SIG-M5 treated with dmso at 0.1 percent for 504 hours (cell line): Measurements from ENCODE around the gene CRAT.

Source experiments
- DNase-seq: peaks from one replicate; lab custom pipeline; 2025; ENCODE audit not compliant: unreplicated experiment; lab: John Stamatoyannopoulos, UW

The CRAT gene

GRCh38 chr9:129094387-129095169 lies 16.0 kb downstream of the CRAT start:
- DNase-seq: no peak

- no peak for DNase-seq
These were observed 16.8 kb downstream of the CRAT start for GRCh38 chr9:129093602-129094386.

DNA sequence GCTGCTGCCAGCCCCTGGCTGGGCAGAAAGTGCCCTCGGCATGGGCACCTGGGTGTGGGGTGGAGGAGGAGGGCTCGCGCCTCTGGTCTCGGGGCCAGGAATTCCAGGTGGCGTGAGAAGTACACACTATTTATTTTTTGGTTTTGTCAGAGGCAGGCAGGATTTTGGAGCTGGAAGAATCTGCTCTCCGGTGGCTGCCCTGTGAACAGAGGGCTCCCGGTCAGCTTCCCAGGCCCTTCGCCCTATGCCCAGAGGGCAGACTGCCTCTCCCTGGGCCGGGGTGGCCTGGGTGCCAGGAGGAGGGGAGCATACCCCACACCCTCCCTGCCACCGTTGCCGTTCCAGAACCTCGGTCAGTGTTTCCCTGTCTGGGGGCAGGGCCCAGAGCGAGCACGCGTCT lies 21.3 kb downstream of the CRAT start:
- no peak for DNase-seq

GRCh38 chr9:129084087-129084486 lies 26.5 kb downstream of the CRAT start:
- no peak for DNase-seq

GRCh38 chr9:129081388-129081904 lies 29.1 kb downstream of the CRAT start:
- DNase-seq: no peak

DNA sequence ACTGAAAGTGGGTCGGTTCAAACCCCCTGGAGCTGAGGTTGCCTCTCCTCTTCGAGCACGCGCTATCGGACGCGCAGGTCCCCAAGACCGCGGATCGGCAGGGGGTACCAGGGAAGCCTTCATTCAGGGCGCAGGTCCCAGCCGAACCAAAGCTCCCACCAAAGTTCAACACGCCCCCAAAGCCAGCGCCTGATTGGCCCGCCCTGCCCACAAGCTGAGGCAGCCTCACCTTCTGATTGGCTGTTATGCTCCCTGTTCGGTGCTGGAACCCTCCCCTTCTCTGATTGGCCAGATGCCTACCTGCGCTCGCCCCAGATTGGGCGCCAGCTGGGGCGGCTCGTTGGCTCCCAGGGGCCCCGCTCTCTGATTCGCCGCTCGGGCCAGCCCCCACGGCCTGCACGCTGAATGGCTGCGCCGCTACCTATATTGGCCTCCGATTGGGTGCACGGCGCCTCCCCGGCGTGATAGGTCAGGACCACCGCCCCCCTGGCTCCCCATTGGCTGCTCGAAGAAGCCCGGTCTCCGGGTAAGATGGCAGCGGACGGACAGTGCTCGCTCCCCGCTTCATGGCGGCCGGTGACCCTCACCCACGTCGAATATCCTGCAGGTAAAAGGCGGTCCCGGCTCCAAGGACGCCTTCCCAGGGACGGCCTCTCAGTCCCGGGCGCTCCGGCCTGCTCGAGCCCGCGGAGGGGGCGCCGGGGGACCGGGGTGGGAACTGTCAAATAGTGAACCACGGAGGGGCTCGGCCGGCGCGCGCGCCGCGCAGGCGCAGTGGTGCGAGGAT lies 29.8 kb downstream of the CRAT start, which contains the start of gene DOLPP1:
Gene DOLPP1 (plus strand): TSS at position 511 of the 787 bp plus-strand sequence. CDS start 21 bp downstream, at position 532.
- peak; percentile 96 for DNase-seq

DNA sequence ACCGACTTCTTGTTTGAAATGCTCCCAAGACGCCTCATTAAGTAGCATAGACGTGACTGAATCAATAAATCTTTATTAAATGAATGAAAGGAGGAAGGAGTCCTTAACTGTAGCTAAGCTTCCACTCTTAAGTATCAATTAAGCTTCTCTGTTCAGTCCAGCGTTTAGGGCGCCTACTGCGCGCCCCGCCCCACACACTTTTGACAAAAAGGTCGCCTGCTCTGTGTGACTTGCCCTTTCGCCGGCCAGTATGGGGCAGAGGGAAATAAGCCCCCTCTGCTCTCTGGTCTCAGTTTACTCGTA lies 30.3 kb downstream of the CRAT start:
- DNase-seq: no peak

DNA sequence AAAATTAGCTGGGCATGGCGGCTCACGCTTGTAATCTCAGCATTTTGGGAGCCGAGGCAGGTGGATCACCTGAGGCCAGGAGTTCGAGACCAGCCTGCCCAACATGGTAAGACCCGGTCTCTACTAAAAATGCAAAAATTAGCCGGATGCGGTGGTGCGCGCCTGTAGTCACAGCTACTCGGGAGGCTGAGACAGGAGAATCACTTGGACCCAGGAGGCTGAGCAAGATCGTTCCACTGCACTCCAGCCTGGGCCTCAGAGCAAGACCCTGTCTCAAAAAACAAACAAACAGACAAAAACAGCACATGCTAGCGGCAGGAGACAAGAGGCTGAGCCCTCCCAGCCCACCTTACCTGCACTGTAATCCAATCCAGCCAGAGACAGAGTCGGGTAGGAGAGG lies 30.8 kb downstream of the CRAT start:
- DNase-seq: no peak

DNA sequence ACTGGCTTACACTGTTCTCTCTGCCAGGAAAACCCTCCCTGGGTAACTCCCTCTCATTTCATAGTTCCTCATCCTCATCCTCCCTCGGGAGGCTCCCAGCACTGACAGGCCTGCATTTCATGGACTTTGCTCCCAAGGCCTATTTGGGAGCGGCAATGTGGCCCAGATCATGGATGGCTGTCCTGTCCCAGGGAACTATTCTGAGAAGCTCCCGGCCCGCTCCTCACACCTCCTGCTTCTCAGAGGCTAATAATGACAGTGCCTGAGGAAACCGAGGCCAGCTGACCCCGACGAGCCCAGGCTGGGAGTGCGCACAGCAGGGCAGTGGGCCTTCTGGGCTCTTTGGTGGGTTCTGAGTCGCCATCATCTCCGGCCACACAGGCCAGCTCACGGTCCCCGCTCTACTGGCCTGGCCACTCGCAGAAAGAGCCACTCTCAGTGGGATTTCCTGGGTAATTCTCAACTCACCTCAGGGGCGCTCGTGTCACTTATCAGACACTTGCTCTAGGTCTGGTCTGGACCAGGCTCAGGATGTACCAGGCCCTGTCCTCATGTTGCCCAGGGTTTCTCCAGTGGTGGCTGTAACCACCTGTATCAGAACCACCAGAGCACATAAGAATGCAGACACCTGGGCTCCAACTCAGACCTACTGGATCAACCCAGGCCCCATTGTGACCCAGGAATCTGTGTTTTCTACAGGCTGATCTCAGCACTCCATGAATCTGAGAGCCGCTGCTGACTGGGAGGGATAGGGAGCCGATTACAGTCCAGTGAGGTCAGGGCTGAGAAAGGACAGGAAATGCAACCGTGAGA lies 31.7 kb downstream of the CRAT start:
- no peak for DNase-seq

GRCh38 chr9:129077236-129077635 lies 33.4 kb downstream of the CRAT start:
- DNase-seq: no peak

- DNase-seq: no peak
These were observed 34.0 kb downstream of the CRAT start for GRCh38 chr9:129076640-129077037.

GRCh38 chr9:129075996-129076639 lies 34.5 kb downstream of the CRAT start:
- no peak for DNase-seq

DNA sequence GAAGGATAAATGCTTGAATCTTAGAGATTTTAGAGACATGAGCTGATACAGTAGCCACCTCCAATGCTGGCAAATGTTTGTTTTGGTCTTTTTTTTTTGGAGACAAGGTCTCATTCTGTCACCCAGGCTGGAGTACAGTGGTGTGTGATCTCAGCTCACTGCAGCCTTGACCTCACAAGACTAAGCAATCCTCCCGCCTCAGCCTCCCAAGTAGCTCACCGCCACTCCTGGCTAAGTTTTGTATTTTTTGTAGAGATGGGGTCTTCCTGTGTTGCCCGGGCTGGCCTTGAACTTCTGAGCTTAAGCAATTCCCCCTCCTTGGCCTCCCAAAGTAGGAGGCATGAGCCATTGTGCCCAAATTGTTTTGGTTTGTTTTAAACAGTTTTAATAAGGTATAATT lies 36.5 kb downstream of the CRAT start:
- no peak for DNase-seq

DNA sequence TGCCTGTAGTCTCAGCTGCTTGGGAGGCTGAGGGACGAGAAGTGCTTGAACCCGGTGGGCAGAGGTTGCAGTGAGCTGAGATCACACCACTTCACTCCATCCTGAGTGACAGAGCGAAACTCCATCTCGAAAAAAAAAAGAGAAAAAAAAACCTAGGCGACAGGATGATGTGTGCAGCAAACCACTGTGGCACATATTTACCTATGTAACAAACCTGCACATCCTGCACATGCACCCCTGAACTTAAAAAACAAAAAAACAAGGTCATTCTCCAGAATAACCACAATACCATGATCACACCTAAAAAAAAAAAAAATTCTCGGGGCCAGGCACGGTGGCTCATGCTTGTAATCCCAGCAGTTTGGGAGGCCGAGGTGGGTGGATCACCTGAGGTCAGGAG lies 37.2 kb downstream of the CRAT start:
- no peak for DNase-seq

DNA sequence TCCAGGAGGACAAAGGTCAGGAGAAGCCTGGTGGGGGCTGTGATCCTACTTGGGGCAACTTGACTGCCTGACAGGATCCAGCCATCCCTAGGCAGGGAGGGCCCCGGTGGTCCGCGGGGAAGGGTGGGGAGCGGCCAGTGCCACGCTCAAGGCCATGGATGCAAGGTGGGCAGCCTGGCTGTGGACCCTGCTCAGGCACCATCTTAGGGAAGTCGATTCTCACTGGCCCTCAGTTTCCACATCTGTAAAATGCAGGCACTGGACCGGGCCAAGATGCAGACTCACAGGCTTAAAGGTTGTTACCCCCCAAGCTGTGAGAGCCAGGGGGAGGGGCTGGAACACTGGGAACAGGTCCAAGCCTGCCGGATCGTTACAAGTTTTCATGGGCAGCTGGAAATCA lies 38.4 kb downstream of the CRAT start:
- DNase-seq: no peak

DNA sequence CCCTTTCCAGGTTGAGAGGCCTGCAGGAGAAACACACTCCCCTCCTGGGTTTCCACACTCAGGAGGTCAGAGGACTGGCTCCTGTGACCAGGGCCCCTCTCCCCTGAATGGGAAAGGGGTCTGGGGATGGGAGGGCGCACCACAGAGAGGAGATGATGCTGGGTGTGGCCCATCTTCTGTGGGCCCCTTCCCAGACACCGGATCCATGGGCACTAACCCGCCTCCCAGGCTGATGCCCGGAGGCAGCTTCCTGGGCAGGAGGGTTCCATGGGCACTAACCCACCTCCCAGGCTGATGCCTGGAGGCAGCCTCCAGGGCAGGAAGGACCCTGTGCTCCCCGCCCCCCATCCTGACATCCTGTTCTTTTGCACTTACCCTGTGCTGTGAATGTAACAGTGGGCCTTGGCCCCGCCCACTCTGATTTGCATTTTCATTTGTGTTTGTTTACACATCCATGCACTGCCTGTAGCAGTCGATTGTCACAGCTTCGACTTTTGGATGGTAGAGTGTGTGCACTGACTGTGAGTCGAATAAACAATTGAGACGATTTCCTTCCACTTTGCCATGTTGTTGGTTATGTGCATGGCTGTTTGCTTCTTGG lies 39.0 kb downstream of the CRAT start:
- no peak for DNase-seq

DNA sequence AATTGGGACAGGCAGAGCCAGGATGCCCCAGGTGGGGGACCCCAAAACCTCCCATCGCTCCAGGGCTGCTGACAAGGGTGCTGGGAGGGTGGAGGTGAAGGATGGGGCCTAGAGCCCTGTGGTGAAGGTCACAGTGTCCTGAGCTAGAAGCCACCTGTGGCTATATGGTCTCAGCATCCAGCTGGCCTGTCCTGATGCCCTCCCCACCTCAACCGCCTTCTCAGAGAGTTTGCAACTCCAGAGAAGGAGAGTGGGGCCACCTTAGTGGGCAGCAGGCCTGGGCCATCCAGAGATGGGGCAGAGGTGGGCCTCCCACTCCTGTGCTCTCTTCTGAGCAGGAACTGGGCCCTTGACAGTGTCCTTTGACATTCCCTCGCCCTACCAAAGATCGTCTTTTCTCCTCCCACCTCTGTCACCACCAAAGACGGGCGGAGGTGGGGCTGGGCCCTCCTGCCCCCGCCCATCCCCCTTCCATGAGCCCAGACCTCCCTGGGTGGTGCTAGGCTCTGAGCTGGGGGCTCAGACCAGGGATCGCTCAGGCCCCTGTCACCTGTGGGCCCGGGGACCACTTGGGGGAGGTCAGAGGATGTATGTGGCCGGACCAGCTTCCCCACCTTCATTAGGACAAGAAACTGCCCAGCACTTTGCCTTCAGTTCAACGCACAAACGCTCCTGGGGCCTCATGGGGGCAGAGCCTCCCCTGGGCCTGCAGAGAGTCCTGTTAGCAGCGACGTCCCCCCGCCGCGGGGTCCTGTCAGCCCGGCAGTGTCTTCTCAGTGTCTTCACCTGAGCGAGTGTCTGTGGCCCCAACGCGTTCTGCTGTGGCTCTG lies 39.7 kb downstream of the CRAT start:
- no peak for DNase-seq

GRCh38 chr9:129069862-129070641 lies 40.5 kb downstream of the CRAT start:
- no peak for DNase-seq
